GM18867 (cell line): Measurements from ENCODE around the gene SYK.

Source experiments
- ATAC-seq: cut with Tn5 transposase; IDR thresholded peaks from one replicate; pipeline ENCODE4 v1.9.1; 2021; ENCODE audit warnings: mild to moderate bottlenecking, moderate library complexity; ENCODE audit not compliant: unreplicated experiment

The SYK gene

DNA sequence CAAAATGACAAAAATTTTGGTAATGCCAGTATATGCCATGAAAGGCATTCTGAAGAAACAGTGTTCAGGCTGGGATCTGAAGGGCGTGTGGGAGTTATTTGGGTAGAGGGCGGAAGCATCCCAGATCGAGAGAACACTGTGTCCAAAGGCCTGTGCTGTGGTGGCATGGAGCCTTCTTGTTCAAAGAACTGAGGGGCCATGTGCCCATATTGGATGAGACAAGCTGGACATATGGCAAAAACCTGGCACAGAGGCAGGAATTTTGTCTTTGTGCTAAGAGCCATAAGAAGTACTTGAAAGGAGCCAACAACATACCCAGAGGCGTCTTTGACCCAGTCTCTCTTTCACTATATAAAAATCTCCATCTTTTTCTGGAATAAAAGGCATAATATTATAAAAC, 128.0 kb downstream of the SYK start:
- no peak for ATAC-seq

GRCh38 chr9:90933468-90933867, 131.8 kb downstream of the SYK start:
- ATAC-seq = no peak

- no peak for ATAC-seq
These were observed 137.7 kb downstream of the SYK start for GRCh38 chr9:90939351-90939750.

- no peak for ATAC-seq
These were observed 138.7 kb downstream of the SYK start for GRCh38 chr9:90940280-90940679.

GRCh38 chr9:90941661-90942060, 140.0 kb downstream of the SYK start:
- ATAC-seq = no peak

GRCh38 chr9:90942555-90942954, 140.9 kb downstream of the SYK start:
- peak; percentile 78 for ATAC-seq

GRCh38 chr9:90943341-90943740, 141.7 kb downstream of the SYK start:
- ATAC-seq = peak; percentile 50

- no peak for ATAC-seq
These were observed 143.7 kb downstream of the SYK start for GRCh38 chr9:90945336-90945735.

- no peak for ATAC-seq
These were observed 145.4 kb downstream of the SYK start for GRCh38 chr9:90946982-90947381.
